ENCODE data around the gene ATG2B.

- TF ChIP-seq RAD21 (IDR thresholded peaks at IDR 0.05; ENCODE audit: low read length) (no peak), NFE2L2 (IDR thresholded peaks at IDR 0.05; ENCODE audit: low read depth, low read length) (no peak), RCOR1 (IDR thresholded peaks at IDR 0.05; ENCODE audit: insufficient replicate concordance, low read length) (no peak), CTCF (conservative IDR thresholded peaks at IDR 0.05; ENCODE audit: low read depth, low read length) (no peak), MXI1 (IDR thresholded peaks at IDR 0.05; ENCODE audit: borderline replicate concordance, low read depth, low read length) (no peak), POLR2A (IDR thresholded peaks at IDR 0.05; ENCODE audit: low read depth, low read length) (peak; percentile 36; the same call in 1 of the 2 replicates), FOS (IDR thresholded peaks at IDR 0.05; ENCODE audit: low read depth, low read length) (no peak)
These were observed 95.8 kb downstream of the ATG2B start for GRCh38 chr14:96267336-96267735.

Measured in IMR-90 (cell line).